Transverse colon (tissue), 4 donors: ENCODE results near the gene SERPIND1.

Experiments
- EP300 ChIP-seq: sonication (generic); formaldehyde crosslinking; IDR thresholded peaks from one replicate; pipeline ENCODE4 v1.6.1; 2017; ENCODE audit warnings: antibody characterized with exemption, low read depth
- POLR2A ChIP-seq: fragments of 450-650 bp; IDR thresholded peaks from one replicate; pipeline ENCODE4 v1.6.1; 2016; ENCODE audit warnings: antibody characterized with exemption, mild to moderate bottlenecking, moderate library complexity
- POLR2AphosphoS5 ChIP-seq, 3 donors: sonication (generic); formaldehyde crosslinking; IDR thresholded peaks; one replicate each; pipeline ENCODE4 v1.6.1; 2016; ENCODE audit warnings: antibody characterized with exemption in 3 of 3
- TF ChIP-seq, protein P1 (sequence below), 5 experiments: fragments of 200-600 bp in 3 of 5; fragments of 450-650 bp in 2 of 5; sonication (generic) in 3 of 5; IDR thresholded peaks; 1 replicate in 2 of 5; 2 replicates in 3 of 5; pipeline ENCODE4 v1.5.1; 2016 to 2017; ENCODE audit warnings: antibody characterized with exemption in 5 of 5, inconsistent platforms in 3 of 5, mild to moderate bottlenecking in 2 of 5, moderate library complexity in 1 of 5

DNA sequence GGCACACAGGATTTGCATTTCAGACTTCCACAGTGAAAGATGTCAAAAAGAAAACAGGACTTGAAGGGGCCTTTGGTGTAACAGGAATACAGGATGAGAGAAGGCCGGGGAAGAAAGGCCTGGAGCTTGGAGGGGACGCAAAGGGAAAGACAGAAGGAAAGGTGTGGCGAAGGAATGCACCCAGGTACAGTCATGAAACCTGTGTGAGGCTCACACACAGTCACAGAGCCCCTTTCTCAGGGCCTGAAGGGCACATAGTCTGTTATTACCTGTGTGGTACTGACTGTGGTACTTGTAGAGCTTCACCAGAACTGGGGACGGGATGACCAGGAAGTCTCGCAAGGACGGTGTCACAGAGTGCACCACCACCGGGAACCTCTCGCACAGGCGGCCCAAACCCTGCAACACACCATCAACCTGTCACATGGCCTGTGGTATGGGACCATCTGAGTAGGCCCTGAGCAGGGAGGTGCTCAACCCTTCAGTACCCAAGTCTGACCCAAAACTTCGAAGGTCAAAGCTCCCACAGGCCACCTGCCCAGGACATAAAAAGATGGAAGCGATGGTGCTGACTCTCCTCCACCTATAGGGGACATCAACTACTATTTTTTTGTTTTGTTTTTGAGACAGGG, 29.1 kb downstream of the SERPIND1 start:
- TF ChIP-seq EP300 (no peak), POLR2AphosphoS5 (IDR thresholded peaks at IDR 0.05) (no peak), POLR2A (no peak)
- TF ChIP-seq, protein P1, sequence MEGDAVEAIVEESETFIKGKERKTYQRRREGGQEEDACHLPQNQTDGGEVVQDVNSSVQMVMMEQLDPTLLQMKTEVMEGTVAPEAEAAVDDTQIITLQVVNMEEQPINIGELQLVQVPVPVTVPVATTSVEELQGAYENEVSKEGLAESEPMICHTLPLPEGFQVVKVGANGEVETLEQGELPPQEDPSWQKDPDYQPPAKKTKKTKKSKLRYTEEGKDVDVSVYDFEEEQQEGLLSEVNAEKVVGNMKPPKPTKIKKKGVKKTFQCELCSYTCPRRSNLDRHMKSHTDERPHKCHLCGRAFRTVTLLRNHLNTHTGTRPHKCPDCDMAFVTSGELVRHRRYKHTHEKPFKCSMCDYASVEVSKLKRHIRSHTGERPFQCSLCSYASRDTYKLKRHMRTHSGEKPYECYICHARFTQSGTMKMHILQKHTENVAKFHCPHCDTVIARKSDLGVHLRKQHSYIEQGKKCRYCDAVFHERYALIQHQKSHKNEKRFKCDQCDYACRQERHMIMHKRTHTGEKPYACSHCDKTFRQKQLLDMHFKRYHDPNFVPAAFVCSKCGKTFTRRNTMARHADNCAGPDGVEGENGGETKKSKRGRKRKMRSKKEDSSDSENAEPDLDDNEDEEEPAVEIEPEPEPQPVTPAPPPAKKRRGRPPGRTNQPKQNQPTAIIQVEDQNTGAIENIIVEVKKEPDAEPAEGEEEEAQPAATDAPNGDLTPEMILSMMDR (IDR thresholded peaks at IDR 0.05) = no peak
